GM12878 (cell line): ENCODE data around the gene TAF11. TPM values are rescaled to one million over a fixed set of nuclear protein-coding genes. Genes with fewer than 3 reads are reported as not detected.

Source experiments
- ASH2L ChIP-seq: fragments of 300-600, 200-600 bp; sonication (generic); IDR thresholded peaks from 2 replicates; pipeline ENCODE4 v1.6.1; 2017; ENCODE audit warnings: low read depth, mild to moderate bottlenecking, borderline replicate concordance
- BHLHE40 ChIP-seq, 2 experiments: fragments of 450-650 bp in 1 of 2; IDR thresholded peaks; 2 replicates each; pipeline ENCODE4 v1.6.1; 2011 to 2017; ENCODE audit warnings: low read depth in 2 of 2, borderline replicate concordance in 1 of 2, improper control_type of control experiment in 1 of 2, low read length in 1 of 2, mild to moderate bottlenecking in 1 of 2
- CBFB ChIP-seq: IDR thresholded peaks from 2 replicates; pipeline ENCODE4 v1.6.1; 2016; ENCODE audit warnings: antibody characterized with exemption, low read depth
- CREB1 ChIP-seq: IDR thresholded peaks from 2 replicates; pipeline ENCODE4 v1.6.1; 2012; ENCODE audit warnings: low read depth, mild to moderate bottlenecking, inconsistent platforms
- CREM ChIP-seq: IDR thresholded peaks from 2 replicates; pipeline ENCODE4 v1.6.1; 2014; ENCODE audit warnings: antibody characterized with exemption, low read depth
- DPF2 ChIP-seq: fragments of 450-650 bp; IDR thresholded peaks from 2 replicates; pipeline ENCODE4 v1.6.1; 2017; ENCODE audit warnings: mild to moderate bottlenecking
- EGR1 ChIP-seq, 2 experiments: IDR thresholded peaks; 1 replicate in 1 of 2; 2 replicates in 1 of 2; pipeline ENCODE4 v1.6.1; 2011 to 2012; ENCODE audit warnings: low read depth in 2 of 2, low read length in 2 of 2, borderline replicate concordance in 1 of 2, mild to moderate bottlenecking in 1 of 2, moderate library complexity in 1 of 2
- HCFC1 ChIP-seq: fragments of 150-350 bp; IDR thresholded peaks from 2 replicates; pipeline ENCODE4 v1.6.1; 2014; ENCODE audit warnings: low read length
- IKZF2 ChIP-seq, 2 experiments: fragments of 450-650 bp; IDR thresholded peaks; 2 replicates each; pipeline ENCODE4 v1.6.1; 2017; ENCODE audit warnings: mild to moderate bottlenecking in 2 of 2, moderate library complexity in 2 of 2
- IRF4 ChIP-seq: IDR thresholded peaks from 2 replicates; pipeline ENCODE4 v1.6.1; 2011; ENCODE audit warnings: low read depth, low read length
- NBN ChIP-seq: fragments of 450-650 bp; IDR thresholded peaks from 2 replicates; pipeline ENCODE4 v1.6.1; 2016
- NFYA ChIP-seq: IDR thresholded peaks from 2 replicates; pipeline ENCODE4 v1.6.1; 2011; ENCODE audit warnings: low read depth, mild to moderate bottlenecking, low read length, improper control_type of control experiment, borderline replicate concordance
- PAX8 ChIP-seq: fragments of 450-650 bp; IDR thresholded peaks from 2 replicates; pipeline ENCODE4 v1.6.1; 2017; ENCODE audit warnings: mild to moderate bottlenecking, moderate library complexity
- POLR2A ChIP-seq: IDR thresholded peaks from 2 replicates; pipeline ENCODE4 v1.6.1; 2011; ENCODE audit warnings: low read depth, mild to moderate bottlenecking, low read length
- TCF3 ChIP-seq: IDR thresholded peaks from 2 replicates; pipeline ENCODE4 v1.6.1; 2012; ENCODE audit warnings: low read depth, mild to moderate bottlenecking, low read length, borderline replicate concordance; ENCODE audit not compliant: insufficient read depth
- polyA plus RNA-seq, 11 experiments: library from polyadenylated mRNA; depleted of rRNA in 4 of 11; unstranded in 6 of 11; stranded (reverse) in 5 of 11; fragments of >200 nt; fragmentation: Nextera tagmentation in 4 of 11; fragmentation: Illumina TruSeq in 1 of 11; extraction: Ambion mirVana in 4 of 11; extraction: Trizol in 1 of 11; gene quantifications; 1 replicate in 1 of 11; 2 replicates in 10 of 11; pipeline versions ENCODE4 v1.2.1 to v1.2.3, GENCODE V29; 2011 to 2016; ENCODE audit warnings: inconsistent platforms in 2 of 11, missing spikeins in 2 of 11, low read depth in 1 of 11
- total RNA-seq, 4 experiments: library from RNA; depleted of rRNA in 3 of 4; stranded (reverse); fragments of >200 nt in 3 of 4; fragmentation: Illumina TruSeq in 1 of 4; extraction: Trizol in 1 of 4; gene quantifications; 2 replicates each; pipeline versions ENCODE4 v1.2.1 to v1.2.3, GENCODE V29; 2013 to 2021
- TF ChIP-seq, protein P1 (sequence below): fragments of 450-650 bp; IDR thresholded peaks from 2 replicates; pipeline ENCODE4 v1.6.1; 2016; ENCODE audit warnings: mild to moderate bottlenecking, moderate library complexity, borderline replicate concordance
- TF ChIP-seq, protein P2 (sequence below): fragments of 450-650 bp; formaldehyde crosslinking; IDR thresholded peaks from 2 replicates; pipeline ENCODE4 v1.5.0; 2022; ENCODE audit warnings: mild to moderate bottlenecking, missing genetic modification characterization
- TF ChIP-seq, protein P3 (sequence below): IDR thresholded peaks from 2 replicates; pipeline ENCODE4 v1.6.1; 2011; ENCODE audit warnings: borderline replicate concordance, low read depth, mild to moderate bottlenecking, moderate library complexity, mixed read lengths, low read length; ENCODE audit not compliant: insufficient read depth; ENCODE audit errors: extremely low read length
- TF ChIP-seq, protein P4 (sequence below): IDR thresholded peaks from 2 replicates; pipeline ENCODE4 v1.6.1; 2012; ENCODE audit warnings: low read depth, low read length, improper control_type of control experiment

TAF11 gene
- total and polyA plus RNA-seq, 10 of the 15 experiments (the other 5 are each of a cell fraction or from before 2014, with no cell fraction given), result 24.6 to 59.2 (median 32.0) TPM

DNA sequence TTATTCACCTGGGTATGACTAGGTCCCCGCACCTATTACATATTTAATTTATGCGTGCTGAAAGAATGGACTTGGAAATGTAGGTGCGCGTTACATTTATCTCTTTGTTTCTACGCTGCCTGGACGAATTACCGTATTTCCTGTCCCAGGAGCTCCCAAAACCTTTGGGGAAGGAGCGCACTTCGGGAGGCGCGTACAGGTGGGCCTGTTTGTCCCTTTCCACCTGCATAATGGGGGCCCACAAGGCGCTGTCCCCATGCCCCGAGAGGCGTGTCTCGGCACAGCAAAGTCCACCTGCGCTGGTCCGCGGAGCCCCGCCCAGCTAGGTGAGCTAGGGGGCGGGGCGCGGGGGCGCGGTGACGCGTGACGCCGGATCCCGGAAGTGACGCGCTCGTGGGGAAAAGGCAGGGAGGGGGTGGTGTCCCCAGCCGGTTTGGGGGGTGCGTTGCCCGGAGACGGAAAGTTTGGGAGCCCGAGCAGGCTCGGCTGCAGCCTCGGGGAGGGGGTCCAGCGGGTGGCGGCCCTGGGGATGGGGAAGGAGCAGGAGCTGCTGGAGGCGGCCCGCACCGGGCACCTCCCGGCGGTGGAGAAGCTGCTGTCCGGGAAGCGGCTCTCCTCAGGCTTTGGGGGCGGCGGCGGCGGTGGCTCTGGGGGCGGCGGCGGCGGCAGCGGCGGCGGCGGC lies 1.2 kb upstream of the TAF11 start, which contains the start of gene ANKS1A (continued):
- TF ChIP-seq, protein P1, sequence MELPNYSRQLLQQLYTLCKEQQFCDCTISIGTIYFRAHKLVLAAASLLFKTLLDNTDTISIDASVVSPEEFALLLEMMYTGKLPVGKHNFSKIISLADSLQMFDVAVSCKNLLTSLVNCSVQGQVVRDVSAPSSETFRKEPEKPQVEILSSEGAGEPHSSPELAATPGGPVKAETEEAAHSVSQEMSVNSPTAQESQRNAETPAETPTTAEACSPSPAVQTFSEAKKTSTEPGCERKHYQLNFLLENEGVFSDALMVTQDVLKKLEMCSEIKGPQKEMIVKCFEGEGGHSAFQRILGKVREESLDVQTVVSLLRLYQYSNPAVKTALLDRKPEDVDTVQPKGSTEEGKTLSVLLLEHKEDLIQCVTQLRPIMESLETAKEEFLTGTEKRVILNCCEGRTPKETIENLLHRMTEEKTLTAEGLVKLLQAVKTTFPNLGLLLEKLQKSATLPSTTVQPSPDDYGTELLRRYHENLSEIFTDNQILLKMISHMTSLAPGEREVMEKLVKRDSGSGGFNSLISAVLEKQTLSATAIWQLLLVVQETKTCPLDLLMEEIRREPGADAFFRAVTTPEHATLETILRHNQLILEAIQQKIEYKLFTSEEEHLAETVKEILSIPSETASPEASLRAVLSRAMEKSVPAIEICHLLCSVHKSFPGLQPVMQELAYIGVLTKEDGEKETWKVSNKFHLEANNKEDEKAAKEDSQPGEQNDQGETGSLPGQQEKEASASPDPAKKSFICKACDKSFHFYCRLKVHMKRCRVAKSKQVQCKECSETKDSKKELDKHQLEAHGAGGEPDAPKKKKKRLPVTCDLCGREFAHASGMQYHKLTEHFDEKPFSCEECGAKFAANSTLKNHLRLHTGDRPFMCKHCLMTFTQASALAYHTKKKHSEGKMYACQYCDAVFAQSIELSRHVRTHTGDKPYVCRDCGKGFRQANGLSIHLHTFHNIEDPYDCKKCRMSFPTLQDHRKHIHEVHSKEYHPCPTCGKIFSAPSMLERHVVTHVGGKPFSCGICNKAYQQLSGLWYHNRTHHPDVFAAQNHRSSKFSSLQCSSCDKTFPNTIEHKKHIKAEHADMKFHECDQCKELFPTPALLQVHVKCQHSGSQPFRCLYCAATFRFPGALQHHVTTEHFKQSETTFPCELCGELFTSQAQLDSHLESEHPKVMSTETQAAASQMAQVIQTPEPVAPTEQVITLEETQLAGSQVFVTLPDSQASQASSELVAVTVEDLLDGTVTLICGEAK, result peak; percentile 76
- TF ChIP-seq POLR2A (peak; percentile 62), PAX8 (peak; percentile 81; the same call in 1 of the 2 replicates), EGR1 (IDR thresholded peaks at IDR 0.05; ENCODE audit: borderline replicate concordance in 1 of 2, low read depth in 2 of 2, low read length in 2 of 2) (0 out of 3 replicates have a peak, but pooled peaks of 1 of the 2 experiments have one; percentile 26), NFYA (no peak), TCF3 (0 out of 2 replicates have a peak, but pooled peaks have one; percentile 16), ASH2L (0 out of 2 replicates have a peak, but pooled peaks have one; percentile 32), IKZF2 (IDR thresholded peaks at IDR 0.05) (peak in 1 of 2 experiments; percentile 51; a peak in 1 of 4 replicates), CBFB (no peak), BHLHE40 (IDR thresholded peaks at IDR 0.05; ENCODE audit: borderline replicate concordance in 1 of 2, low read depth in 2 of 2, low read length in 1 of 2) (peak; percentile 29 to 57; a peak in 3 of 4 replicates), DPF2 (0 out of 2 replicates have a peak, but pooled peaks have one; percentile 60), IRF4 (no peak), CREB1 (peak; percentile 95), CREM (peak; percentile 91), NBN (0 out of 2 replicates have a peak, but pooled peaks have one; percentile 29), HCFC1 (0 out of 2 replicates have a peak, but pooled peaks have one; percentile 19)
- TF ChIP-seq, protein P2, sequence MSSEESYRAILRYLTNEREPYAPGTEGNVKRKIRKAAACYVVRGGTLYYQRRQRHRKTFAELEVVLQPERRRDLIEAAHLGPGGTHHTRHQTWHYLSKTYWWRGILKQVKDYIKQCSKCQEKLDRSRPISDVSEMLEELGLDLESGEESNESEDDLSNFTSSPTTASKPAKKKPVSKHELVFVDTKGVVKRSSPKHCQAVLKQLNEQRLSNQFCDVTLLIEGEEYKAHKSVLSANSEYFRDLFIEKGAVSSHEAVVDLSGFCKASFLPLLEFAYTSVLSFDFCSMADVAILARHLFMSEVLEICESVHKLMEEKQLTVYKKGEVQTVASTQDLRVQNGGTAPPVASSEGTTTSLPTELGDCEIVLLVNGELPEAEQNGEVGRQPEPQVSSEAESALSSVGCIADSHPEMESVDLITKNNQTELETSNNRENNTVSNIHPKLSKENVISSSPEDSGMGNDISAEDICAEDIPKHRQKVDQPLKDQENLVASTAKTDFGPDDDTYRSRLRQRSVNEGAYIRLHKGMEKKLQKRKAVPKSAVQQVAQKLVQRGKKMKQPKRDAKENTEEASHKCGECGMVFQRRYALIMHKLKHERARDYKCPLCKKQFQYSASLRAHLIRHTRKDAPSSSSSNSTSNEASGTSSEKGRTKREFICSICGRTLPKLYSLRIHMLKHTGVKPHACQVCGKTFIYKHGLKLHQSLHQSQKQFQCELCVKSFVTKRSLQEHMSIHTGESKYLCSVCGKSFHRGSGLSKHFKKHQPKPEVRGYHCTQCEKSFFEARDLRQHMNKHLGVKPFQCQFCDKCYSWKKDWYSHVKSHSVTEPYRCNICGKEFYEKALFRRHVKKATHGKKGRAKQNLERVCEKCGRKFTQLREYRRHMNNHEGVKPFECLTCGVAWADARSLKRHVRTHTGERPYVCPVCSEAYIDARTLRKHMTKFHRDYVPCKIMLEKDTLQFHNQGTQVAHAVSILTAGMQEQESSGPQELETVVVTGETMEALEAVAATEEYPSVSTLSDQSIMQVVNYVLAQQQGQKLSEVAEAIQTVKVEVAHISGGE, result no peak
- TF ChIP-seq, protein P3, sequence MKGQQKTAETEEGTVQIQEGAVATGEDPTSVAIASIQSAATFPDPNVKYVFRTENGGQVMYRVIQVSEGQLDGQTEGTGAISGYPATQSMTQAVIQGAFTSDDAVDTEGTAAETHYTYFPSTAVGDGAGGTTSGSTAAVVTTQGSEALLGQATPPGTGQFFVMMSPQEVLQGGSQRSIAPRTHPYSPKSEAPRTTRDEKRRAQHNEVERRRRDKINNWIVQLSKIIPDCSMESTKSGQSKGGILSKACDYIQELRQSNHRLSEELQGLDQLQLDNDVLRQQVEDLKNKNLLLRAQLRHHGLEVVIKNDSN, result no peak
- TF ChIP-seq, protein P4, sequence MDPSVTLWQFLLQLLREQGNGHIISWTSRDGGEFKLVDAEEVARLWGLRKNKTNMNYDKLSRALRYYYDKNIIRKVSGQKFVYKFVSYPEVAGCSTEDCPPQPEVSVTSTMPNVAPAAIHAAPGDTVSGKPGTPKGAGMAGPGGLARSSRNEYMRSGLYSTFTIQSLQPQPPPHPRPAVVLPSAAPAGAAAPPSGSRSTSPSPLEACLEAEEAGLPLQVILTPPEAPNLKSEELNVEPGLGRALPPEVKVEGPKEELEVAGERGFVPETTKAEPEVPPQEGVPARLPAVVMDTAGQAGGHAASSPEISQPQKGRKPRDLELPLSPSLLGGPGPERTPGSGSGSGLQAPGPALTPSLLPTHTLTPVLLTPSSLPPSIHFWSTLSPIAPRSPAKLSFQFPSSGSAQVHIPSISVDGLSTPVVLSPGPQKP, result peak; percentile 59; the same call in 1 of the 2 replicates
